H9 (cell line): ENCODE results near the gene TAPBPL. TPM values are rescaled to one million over a fixed set of nuclear protein-coding genes. Genes with fewer than 3 reads are reported as not detected.
"Not testable (repeated sequence)": the region's sequence is repeated elsewhere in the genome, so short reads cannot be mapped to it uniquely, and the experiment has no call there.

ENCODE experiments used
- DNase-seq: peaks from one replicate; pipeline ENCODE4 v3.0.0-alpha.2; 2017
- H2AFZ ChIP-seq: one replicate; pipeline ENCODE4 v1.6.1; 2013; ENCODE audit warnings: mild to moderate bottlenecking, low read length, control low read depth, moderate library complexity
- H2AK5ac ChIP-seq: 2 replicates; pipeline ENCODE4 v1.6.1; 2013; ENCODE audit warnings: low read length, control low read depth, mixed read lengths; ENCODE audit not compliant: insufficient read length
- H2BK120ac ChIP-seq: one replicate; pipeline ENCODE4 v1.6.1; 2013; ENCODE audit warnings: low read depth, mild to moderate bottlenecking, low read length, control low read depth, inconsistent platforms; ENCODE audit not compliant: poor library complexity, severe bottlenecking
- H2BK12ac ChIP-seq: 2 replicates; pipeline ENCODE4 v1.6.1; 2013; ENCODE audit warnings: low read length, control low read depth, mixed read lengths, low read depth; ENCODE audit not compliant: insufficient read length
- H2BK15ac ChIP-seq: 2 replicates; pipeline ENCODE4 v1.6.1; 2013; ENCODE audit warnings: low read depth, low read length, control low read depth
- H2BK20ac ChIP-seq: one replicate; pipeline ENCODE4 v1.6.1; 2013; ENCODE audit warnings: low read depth, mild to moderate bottlenecking, low read length, control low read depth, inconsistent platforms; ENCODE audit not compliant: poor library complexity, severe bottlenecking
- H2BK5ac ChIP-seq: 2 replicates; pipeline ENCODE4 v1.6.1; 2013; ENCODE audit warnings: low read length, control low read depth, mixed read lengths; ENCODE audit not compliant: insufficient read length
- H3K14ac ChIP-seq: 2 replicates; pipeline ENCODE4 v1.6.1; 2013; ENCODE audit warnings: low read length, control low read depth; ENCODE audit not compliant: insufficient read depth
- H3K18ac ChIP-seq: 2 replicates; pipeline ENCODE4 v1.6.1; 2013; ENCODE audit warnings: low read depth, mild to moderate bottlenecking, mixed read lengths, low read length, control low read depth; ENCODE audit not compliant: insufficient read length
- H3K23ac ChIP-seq: 2 replicates; pipeline ENCODE4 v1.6.1; 2013; ENCODE audit warnings: low read length, control low read depth, mixed read lengths, low read depth; ENCODE audit not compliant: insufficient read length
- H3K23me2 ChIP-seq: 2 replicates; pipeline ENCODE4 v1.6.1; 2013; ENCODE audit warnings: low read depth, mild to moderate bottlenecking, mixed read lengths, low read length, control low read depth; ENCODE audit not compliant: insufficient read length, poor library complexity, severe bottlenecking
- H3K27ac ChIP-seq: 2 replicates; pipeline ENCODE4 v1.5.1; 2013; ENCODE audit warnings: low read length, control low read depth, mixed read lengths, low read depth; ENCODE audit not compliant: insufficient read length
- H3K27me3 ChIP-seq: 2 replicates; pipeline ENCODE4 v1.6.1; 2013; ENCODE audit warnings: low read length, control low read depth, inconsistent platforms; ENCODE audit not compliant: insufficient read depth
- H3K4ac ChIP-seq: 2 replicates; pipeline ENCODE4 v1.6.1; 2013; ENCODE audit warnings: low read depth, mild to moderate bottlenecking, control low read depth, inconsistent platforms, low read length, moderate library complexity
- H3K4me1 ChIP-seq: 2 replicates; pipeline ENCODE4 v1.6.1; 2013; ENCODE audit warnings: low read length, control low read depth, inconsistent platforms; ENCODE audit not compliant: insufficient read depth
- H3K4me2 ChIP-seq: 2 replicates; pipeline ENCODE4 v1.6.1; 2013; ENCODE audit warnings: low read length, control low read depth, mixed read lengths; ENCODE audit not compliant: insufficient read length, insufficient read depth
- H3K56ac ChIP-seq: 2 replicates; pipeline ENCODE4 v1.6.1; 2013; ENCODE audit warnings: low read depth, mild to moderate bottlenecking, mixed read lengths, low read length, control low read depth; ENCODE audit not compliant: insufficient read length
- H3K79me1 ChIP-seq: 2 replicates; pipeline ENCODE4 v1.6.1; 2013; ENCODE audit warnings: low read depth, mild to moderate bottlenecking, moderate library complexity, low read length, control low read depth, inconsistent platforms; ENCODE audit not compliant: insufficient read depth, poor library complexity, severe bottlenecking
- H3K79me2 ChIP-seq: 2 replicates; pipeline ENCODE4 v1.6.1; 2013; ENCODE audit warnings: low read length, control low read depth, inconsistent platforms; ENCODE audit not compliant: insufficient read depth
- H3K9ac ChIP-seq: 2 replicates; pipeline ENCODE4 v1.6.1; 2013; ENCODE audit warnings: low read length, control low read depth, mixed read lengths; ENCODE audit not compliant: insufficient read length; ENCODE audit errors: extremely low read depth
- H3K9me3 ChIP-seq: one replicate; pipeline ENCODE4 v1.6.1; 2013; ENCODE audit warnings: low read depth, low read length, inconsistent platforms; ENCODE audit not compliant: control insufficient read depth
- H3T11ph ChIP-seq: one replicate; pipeline ENCODE4 v1.6.1; 2013; ENCODE audit warnings: mild to moderate bottlenecking, low read length, control low read depth, inconsistent platforms
- H4K20me1 ChIP-seq: one replicate; pipeline ENCODE4 v1.6.1; 2013; ENCODE audit not compliant: control insufficient read depth, insufficient read length, insufficient read depth
- H4K5ac ChIP-seq: 2 replicates; pipeline ENCODE4 v1.6.1; 2013; ENCODE audit warnings: low read depth, mild to moderate bottlenecking, mixed read lengths, low read length, control low read depth; ENCODE audit not compliant: insufficient read length
- H4K8ac ChIP-seq: replicated peaks from 2 replicates; pipeline ENCODE4 v1.6.1; 2013; ENCODE audit warnings: low read length, control low read depth, mixed read lengths, low read depth; ENCODE audit not compliant: insufficient read length
- H4K91ac ChIP-seq: 2 replicates; pipeline ENCODE4 v1.6.1; 2013; ENCODE audit warnings: low read depth, mild to moderate bottlenecking, moderate library complexity, mixed read lengths, low read length, control low read depth; ENCODE audit not compliant: insufficient read length
- H3K27ac Mint-ChIP-seq, 3 experiments: 2 replicates in 2 of 3; 3 replicates in 1 of 3; pipeline ENCODE4 v1.8.0; 2020 to 2021; ENCODE audit warnings: mixed read lengths in 3 of 3, mild to moderate bottlenecking in 1 of 3, moderate library complexity in 1 of 3
- H3K27me3 Mint-ChIP-seq: 2 replicates; pipeline ENCODE4 v1.8.0; 2021; ENCODE audit warnings: low read depth, mild to moderate bottlenecking, moderate library complexity, mixed read lengths
- H3K36me3 Mint-ChIP-seq, 3 experiments: 2 replicates in 2 of 3; 3 replicates in 1 of 3; pipeline ENCODE4 v1.8.0; 2020 to 2021; ENCODE audit warnings: low read depth in 3 of 3, mixed read lengths in 3 of 3; ENCODE audit not compliant: insufficient read depth in 1 of 3
- H3K4me1 Mint-ChIP-seq, 2 experiments: 2 replicates each; pipeline ENCODE4 v1.8.0; 2020; ENCODE audit warnings: mixed read lengths in 2 of 2
- H3K4me3 Mint-ChIP-seq, 2 experiments: 2 replicates in 1 of 2; 3 replicates in 1 of 2; pipeline ENCODE4 v1.8.0; 2020 to 2021; ENCODE audit warnings: mild to moderate bottlenecking in 2 of 2, mixed read lengths in 2 of 2, moderate library complexity in 1 of 2
- H3K9me3 Mint-ChIP-seq, 2 experiments: 2 replicates in 1 of 2; 3 replicates in 1 of 2; pipeline ENCODE4 v1.8.0; 2020; ENCODE audit warnings: mild to moderate bottlenecking in 2 of 2, mixed read lengths in 2 of 2, moderate library complexity in 1 of 2
- WGBS: extraction: QIAGEN DNeasy Blood & Tissue Kit; methylation state at CpG from one replicate; pipeline ENCODE4 v1.1.7; 2013; ENCODE audit warnings: missing lambda C conversion rate, low lambda C conversion rate, mixed read lengths; ENCODE audit not compliant: insufficient read length; ENCODE audit errors: extremely low coverage; 5-methylcytosine and 5-hydroxymethylcytosine counted together
- total RNA-seq: library from RNA; stranded (reverse); gene quantifications from 2 replicates; pipeline ENCODE4 v1.2.1, GENCODE V29; 2021
- TF ChIP-seq, protein P1 (sequence below): fragments of 200-600 bp; sonication (generic); conservative IDR thresholded peaks from 3 replicates; pipeline ENCODE4 v1.8.0; 2021; ENCODE audit warnings: antibody characterized with exemption, mild to moderate bottlenecking

The TAPBPL gene
- total RNA-seq, 1 experiment from 2014 or later = 1.4 TPM

DNA sequence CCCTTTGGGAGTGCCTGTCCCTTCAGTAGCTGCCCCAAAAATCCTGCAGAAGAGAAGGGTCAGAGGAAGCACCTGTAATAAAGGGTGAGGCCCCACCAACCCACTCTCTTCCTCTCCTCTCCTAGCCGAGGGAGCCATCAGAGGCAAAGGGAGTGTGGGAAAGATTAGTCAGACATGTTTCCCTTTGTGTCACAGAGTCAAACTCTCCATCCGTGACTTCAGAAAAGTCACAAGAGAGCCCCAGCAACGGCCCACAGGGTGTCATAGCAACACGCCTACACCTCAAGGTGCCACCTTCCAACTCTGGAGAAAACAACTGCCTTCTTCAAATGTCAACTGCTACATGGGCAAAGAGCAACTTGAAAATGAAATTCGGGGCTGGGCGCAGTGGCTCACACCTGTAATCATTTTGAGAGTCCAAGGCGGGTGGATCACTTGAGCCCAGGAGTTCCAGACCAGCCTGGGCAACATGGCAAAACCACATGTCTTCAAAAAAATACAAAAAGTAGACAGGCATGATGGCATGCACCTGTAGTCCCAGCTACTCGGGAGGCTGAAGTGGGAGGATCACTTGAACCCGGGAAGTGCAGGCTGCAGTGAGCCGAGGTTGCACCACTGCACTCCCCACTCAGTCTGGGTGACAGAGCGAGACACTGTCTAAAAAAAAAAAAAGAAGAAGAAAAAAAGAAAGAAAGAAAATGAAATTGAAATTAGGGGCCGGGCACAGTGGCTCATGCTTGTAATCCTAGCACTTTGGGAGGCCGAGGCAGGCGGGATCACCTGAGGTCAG lies 24.8 kb upstream of the TAPBPL start:
- Histone ChIP-seq H3K27ac (no peak overlapping the region), H2AFZ (no peak overlapping the region), H4K5ac (no peak overlapping the region), H3K4me1 (no peaks in the 10 kb centered on the region; the same call in 1 of the 2 replicates), H3K56ac (no peak overlapping the region), H3K27me3 (no peaks in the 10 kb centered on the region), H2AK5ac (no peak overlapping the region), H2BK20ac (no peak overlapping the region), H4K91ac (no peak overlapping the region), H3K4me2 (no peak overlapping the region), H3K79me2 (no peaks in the 10 kb centered on the region), H2BK120ac (no peak overlapping the region), H2BK12ac (no peak overlapping the region), H3K4ac (no peak overlapping the region), H4K20me1 (no peaks in the 10 kb centered on the region), H3K79me1 (no peaks in the 10 kb centered on the region), H2BK5ac (no peak overlapping the region), H3K9ac (no peak overlapping the region), H3K18ac (no peak overlapping the region), H2BK15ac (no peak overlapping the region), H3K14ac (no peak overlapping the region), H3K23me2 (no peaks in the 10 kb centered on the region), H3K9me3 (no peaks in the 10 kb centered on the region), H4K8ac (no peak overlapping the region), H3K23ac (no peak overlapping the region), H3T11ph (no peak overlapping the region)
- DNase-seq = no peak
- no CpG with 5 or more reads among the region's 14 CpGs for WGBS
- Mint-ChIP-seq H3K9me3 (no peaks in the 10 kb centered on the region), H3K27me3 (peaks cover 6% of the 10 kb centered on the region), H3K4me1 (peaks cover 5% of the 10 kb centered on the region in 2 experiments), H3K36me3 (no peaks in the 10 kb centered on the region), H3K4me3 (no peak overlapping the region), H3K27ac (no peak overlapping the region)
- TF ChIP-seq, protein P1, sequence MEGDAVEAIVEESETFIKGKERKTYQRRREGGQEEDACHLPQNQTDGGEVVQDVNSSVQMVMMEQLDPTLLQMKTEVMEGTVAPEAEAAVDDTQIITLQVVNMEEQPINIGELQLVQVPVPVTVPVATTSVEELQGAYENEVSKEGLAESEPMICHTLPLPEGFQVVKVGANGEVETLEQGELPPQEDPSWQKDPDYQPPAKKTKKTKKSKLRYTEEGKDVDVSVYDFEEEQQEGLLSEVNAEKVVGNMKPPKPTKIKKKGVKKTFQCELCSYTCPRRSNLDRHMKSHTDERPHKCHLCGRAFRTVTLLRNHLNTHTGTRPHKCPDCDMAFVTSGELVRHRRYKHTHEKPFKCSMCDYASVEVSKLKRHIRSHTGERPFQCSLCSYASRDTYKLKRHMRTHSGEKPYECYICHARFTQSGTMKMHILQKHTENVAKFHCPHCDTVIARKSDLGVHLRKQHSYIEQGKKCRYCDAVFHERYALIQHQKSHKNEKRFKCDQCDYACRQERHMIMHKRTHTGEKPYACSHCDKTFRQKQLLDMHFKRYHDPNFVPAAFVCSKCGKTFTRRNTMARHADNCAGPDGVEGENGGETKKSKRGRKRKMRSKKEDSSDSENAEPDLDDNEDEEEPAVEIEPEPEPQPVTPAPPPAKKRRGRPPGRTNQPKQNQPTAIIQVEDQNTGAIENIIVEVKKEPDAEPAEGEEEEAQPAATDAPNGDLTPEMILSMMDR = no peak

DNA sequence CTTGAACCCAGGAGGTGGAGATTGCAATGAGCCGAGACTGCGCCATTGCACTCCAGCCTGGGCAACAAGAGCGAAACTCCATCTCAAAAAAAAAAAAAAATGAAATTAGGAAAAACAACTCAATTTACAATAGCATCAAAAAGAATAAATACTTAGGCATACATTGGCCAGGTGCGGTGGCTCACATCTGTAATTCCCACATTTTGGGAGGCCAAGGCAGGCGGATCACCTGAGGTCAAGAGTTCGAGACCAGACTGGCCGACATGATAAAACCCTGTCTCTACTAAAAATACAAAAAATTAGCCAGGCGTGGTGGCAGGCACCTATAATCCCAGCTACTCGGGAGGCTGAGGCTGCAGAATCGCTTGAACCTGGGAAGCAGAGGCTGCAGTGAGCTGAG lies 24.0 kb upstream of the TAPBPL start:
- H3K79me2 ChIP-seq, H3K4me1 ChIP-seq, H2BK5ac ChIP-seq, H3K9me3 Mint-ChIP-seq, H2BK20ac ChIP-seq, H3K36me3 Mint-ChIP-seq, H4K20me1 ChIP-seq, H3K4me1 Mint-ChIP-seq, H3K4me2 ChIP-seq, H3K27ac Mint-ChIP-seq, H2BK15ac ChIP-seq, H3K79me1 ChIP-seq, H2AFZ ChIP-seq, H3K9ac ChIP-seq, H3K4ac ChIP-seq, H3K14ac ChIP-seq, H3K23ac ChIP-seq, H2AK5ac ChIP-seq, DNase-seq, H3K56ac ChIP-seq, H3K18ac ChIP-seq, H4K8ac ChIP-seq, H3K27me3 Mint-ChIP-seq, H2BK12ac ChIP-seq, H2BK120ac ChIP-seq, H3K27me3 ChIP-seq, H3K9me3 ChIP-seq, H3K4me3 Mint-ChIP-seq, H3T11ph ChIP-seq, H3K23me2 ChIP-seq, H3K27ac ChIP-seq, H4K5ac ChIP-seq, H4K91ac ChIP-seq: not testable (repeated sequence)
- no CpG with 5 or more reads among the region's 10 CpGs for WGBS
